Omental fat pad (tissue), 4 donors: ENCODE data around the gene FAM180A. TPM values are rescaled to one million over a fixed set of nuclear protein-coding genes. Genes with fewer than 3 reads are reported as not detected.

Experiments used
- ATAC-seq: fragments of 150-250 bp; one replicate; pipeline ENCODE4 v1.9.1; 2016; ENCODE audit warnings: mild to moderate bottlenecking, moderate library complexity; ENCODE audit not compliant: low FRiP score
- DNase-seq: peaks from one replicate; pipeline ENCODE4 v3.0.0-alpha.2; 2019; ENCODE audit warnings: low spot score
- total RNA-seq, 4 donors: library from RNA; depleted of rRNA; stranded (reverse); fragments of >200 nt; gene quantifications; one replicate each; pipeline ENCODE4 v1.1.0, GENCODE V29; 2016
- TF ChIP-seq, protein P1 (sequence below), 3 donors: fragments of 450-650 bp; IDR thresholded peaks; one replicate each; pipeline ENCODE4 v1.5.1; 2016 to 2017; ENCODE audit warnings: antibody characterized with exemption in 3 of 3, mild to moderate bottlenecking in 3 of 3, moderate library complexity in 2 of 3

The FAM180A gene
- total RNA-seq, 4 donors from 2014 or later: 1.9 to 30.5 (median 9.8) TPM

DNA sequence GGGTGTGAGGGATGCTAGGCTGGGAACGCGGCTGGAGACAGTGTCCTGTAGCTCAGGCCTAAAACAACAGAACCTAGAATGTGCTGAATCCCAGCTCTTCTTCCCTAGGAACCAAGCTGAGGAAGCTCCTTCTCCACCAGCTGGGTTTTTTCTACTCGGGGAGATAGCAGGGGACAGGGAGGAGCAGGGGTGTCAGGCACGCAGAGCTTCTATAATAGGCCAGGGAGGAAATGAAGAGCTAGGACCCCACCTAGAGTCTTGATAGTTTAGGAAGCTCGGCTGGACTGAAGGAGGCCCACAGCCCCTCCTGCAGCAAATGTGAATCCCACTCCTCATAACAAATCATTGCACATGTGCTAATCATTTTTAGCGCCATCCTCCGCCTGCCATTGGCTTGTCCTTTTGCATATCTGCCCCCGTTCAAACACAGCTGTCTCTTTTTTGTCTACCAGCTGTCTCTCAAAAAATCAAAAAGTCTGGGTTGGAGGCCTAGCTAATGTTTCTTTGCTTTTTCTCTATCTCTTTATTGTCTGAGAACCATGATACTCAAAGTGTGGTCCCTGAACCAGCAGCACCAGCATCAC, 24.1 kb upstream of the FAM180A start:
- DNase-seq: no peak
- TF ChIP-seq, protein P1, sequence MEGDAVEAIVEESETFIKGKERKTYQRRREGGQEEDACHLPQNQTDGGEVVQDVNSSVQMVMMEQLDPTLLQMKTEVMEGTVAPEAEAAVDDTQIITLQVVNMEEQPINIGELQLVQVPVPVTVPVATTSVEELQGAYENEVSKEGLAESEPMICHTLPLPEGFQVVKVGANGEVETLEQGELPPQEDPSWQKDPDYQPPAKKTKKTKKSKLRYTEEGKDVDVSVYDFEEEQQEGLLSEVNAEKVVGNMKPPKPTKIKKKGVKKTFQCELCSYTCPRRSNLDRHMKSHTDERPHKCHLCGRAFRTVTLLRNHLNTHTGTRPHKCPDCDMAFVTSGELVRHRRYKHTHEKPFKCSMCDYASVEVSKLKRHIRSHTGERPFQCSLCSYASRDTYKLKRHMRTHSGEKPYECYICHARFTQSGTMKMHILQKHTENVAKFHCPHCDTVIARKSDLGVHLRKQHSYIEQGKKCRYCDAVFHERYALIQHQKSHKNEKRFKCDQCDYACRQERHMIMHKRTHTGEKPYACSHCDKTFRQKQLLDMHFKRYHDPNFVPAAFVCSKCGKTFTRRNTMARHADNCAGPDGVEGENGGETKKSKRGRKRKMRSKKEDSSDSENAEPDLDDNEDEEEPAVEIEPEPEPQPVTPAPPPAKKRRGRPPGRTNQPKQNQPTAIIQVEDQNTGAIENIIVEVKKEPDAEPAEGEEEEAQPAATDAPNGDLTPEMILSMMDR (IDR thresholded peaks at IDR 0.05): no peak
- no peak for ATAC-seq

GRCh38 chr7:135771961-135772638, 23.5 kb upstream of the FAM180A start:
- DNase-seq: no peak
- no peak for ATAC-seq
- TF ChIP-seq, protein P1 (IDR thresholded peaks at IDR 0.05): no peak

DNA sequence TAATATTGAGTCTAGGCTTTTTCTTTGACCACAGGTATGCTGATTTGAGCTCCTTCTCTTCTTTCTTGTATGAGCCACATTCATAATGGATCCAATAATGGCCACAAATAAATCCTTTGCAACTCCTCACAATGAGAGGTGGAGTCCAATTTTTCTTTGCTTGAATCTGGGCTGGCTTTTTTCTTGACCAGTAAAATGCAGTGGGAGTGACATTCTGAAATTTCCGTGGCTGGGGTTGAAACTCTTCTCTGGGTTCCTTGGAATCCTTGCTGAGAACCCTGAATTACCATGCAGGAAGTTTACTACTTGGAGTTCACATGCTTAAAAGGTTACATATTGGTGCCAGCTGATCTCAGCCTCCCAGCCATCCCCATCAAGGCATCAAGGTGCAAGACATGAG, 22.4 kb upstream of the FAM180A start:
- no peak for DNase-seq
- TF ChIP-seq, protein P1 (IDR thresholded peaks at IDR 0.05): no peak
- ATAC-seq: no peak

DNA sequence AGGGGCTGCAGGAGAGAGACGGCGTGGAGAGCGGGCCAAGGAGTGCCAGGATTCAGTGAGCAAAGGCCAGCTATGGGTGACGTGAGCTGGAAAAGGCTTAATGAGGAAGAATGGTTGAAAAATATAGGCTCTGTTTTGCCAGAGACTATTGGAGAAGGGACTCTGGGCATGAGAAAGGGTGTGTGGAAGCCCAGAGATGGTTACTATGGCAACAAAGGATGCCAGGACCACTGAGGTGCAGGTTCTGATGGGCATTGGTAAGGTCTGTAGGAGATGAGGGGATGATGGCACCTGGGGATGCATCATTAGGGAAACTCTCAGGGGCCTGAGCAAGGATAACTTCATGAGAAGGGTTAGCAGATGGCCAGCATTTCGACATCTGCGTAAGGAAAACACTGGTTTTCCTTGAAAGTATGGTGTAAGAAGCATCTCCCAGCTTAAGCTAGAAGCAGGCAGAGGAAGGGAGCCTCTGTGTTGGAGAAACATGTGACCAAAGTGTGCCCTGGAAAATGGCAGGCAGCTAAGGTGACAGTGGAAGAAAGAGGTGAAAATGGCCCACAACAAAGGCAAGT, 21.6 kb upstream of the FAM180A start:
- TF ChIP-seq, protein P1 (IDR thresholded peaks at IDR 0.05): no peak
- no peak for ATAC-seq
- DNase-seq: no peak

- ATAC-seq (no peak), DNase-seq (no peak)
Observed at GRCh38 chr7:135769005-135769802, 20.6 kb upstream of the FAM180A start.

DNA sequence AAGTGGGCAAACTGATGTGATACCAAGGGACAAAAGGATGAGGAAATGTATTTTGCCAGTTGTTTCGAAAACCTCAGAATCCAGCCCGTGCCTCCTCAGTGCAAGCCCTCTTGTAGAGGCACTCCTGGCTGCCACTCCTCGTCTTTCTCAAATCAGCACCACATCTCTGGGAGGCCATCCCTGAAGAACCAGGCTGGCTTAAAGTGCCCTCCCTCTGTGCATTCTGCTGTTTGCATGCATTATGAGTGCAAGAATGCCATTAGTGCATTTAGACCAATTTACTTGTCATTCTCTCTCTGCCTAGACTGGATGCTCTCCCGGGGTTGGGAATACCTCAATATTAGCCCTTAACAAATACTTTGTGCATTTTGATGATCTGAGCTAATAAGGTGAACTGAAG, 19.9 kb upstream of the FAM180A start:
- DNase-seq (no peak), ATAC-seq (no peak)
- TF ChIP-seq, protein P1 (IDR thresholded peaks at IDR 0.05): no peak

More at GRCh38 chr7:135769005-135769802, 20.6 kb upstream of the FAM180A start:
- TF ChIP-seq, protein P1 (IDR thresholded peaks at IDR 0.05): no peak
